Heart left ventricle (tissue), 16 donors: ENCODE measurements around the gene EVPL. TPM values are rescaled to one million over a fixed set of nuclear protein-coding genes. Genes with fewer than 3 reads are reported as not detected.
"Not testable (repeated sequence)": the region's sequence is repeated elsewhere in the genome, so short reads cannot be mapped to it uniquely, and the experiment has no call there.

Source experiments
- ATAC-seq, 4 donors: fragments of 200-7000 bp; cut with Tn5 transposase; one replicate each; pipeline ENCODE4 v1.9.1; 2020 to 2022; ENCODE audit warnings: moderate library complexity in 4 of 4, mild to moderate bottlenecking in 3 of 4, moderate number of reproducible peaks in 1 of 4
- DNase-seq, 5 donors: peaks; one replicate each; pipeline ENCODE4 v3.0.0-alpha.2; 2020
- H3K27ac ChIP-seq, 12 donors: fragments of 200-600 bp; sonication (generic) in 4 of 12; one replicate each; pipeline versions ENCODE4 v1.5.0 to v1.8.0; 2016 to 2022; ENCODE audit warnings: mild to moderate bottlenecking in 2 of 12
- H3K27me3 ChIP-seq, 9 donors: fragments of 200-600 bp; sonication (generic) in 2 of 9; one replicate each; pipeline versions ENCODE4 v1.5.1 to v1.8.0; 2016 to 2022; ENCODE audit warnings: mild to moderate bottlenecking in 3 of 9
- H3K36me3 ChIP-seq, 9 donors: fragments of 200-600 bp; sonication (generic) in 2 of 9; one replicate each; pipeline versions ENCODE4 v1.5.0 to v1.8.0; 2018 to 2022; ENCODE audit warnings: mild to moderate bottlenecking in 2 of 9
- H3K4me1 ChIP-seq, 12 donors: fragments of 200-600 bp; sonication (generic) in 4 of 12; one replicate each; pipeline versions ENCODE4 v1.5.0 to v1.8.0; 2016 to 2022; ENCODE audit warnings: mild to moderate bottlenecking in 3 of 12
- H3K4me3 ChIP-seq, 12 donors: fragments of 200-600 bp; sonication (generic) in 4 of 12; one replicate each; pipeline versions ENCODE4 v1.5.0 to v1.8.0; 2017 to 2022; ENCODE audit warnings: mild to moderate bottlenecking in 9 of 12, moderate library complexity in 4 of 12
- H3K9me3 ChIP-seq, 12 donors: fragments of 200-600 bp; sonication (generic) in 4 of 12; one replicate each; pipeline versions ENCODE4 v1.5.0 to v1.8.0; 2016 to 2022; ENCODE audit warnings: mild to moderate bottlenecking in 1 of 12
- POLR2A ChIP-seq, 2 donors: fragments of 450-650 bp; IDR thresholded peaks; one replicate each; pipeline ENCODE4 v1.6.1; 2017; ENCODE audit warnings: antibody characterized with exemption in 2 of 2, mild to moderate bottlenecking in 2 of 2, moderate library complexity in 2 of 2
- WGBS, 4 donors: extraction: QIAGEN DNeasy Blood & Tissue Kit in 2 of 4; methylation state at CpG; one replicate each; pipeline versions ENCODE4 v1.1.5 to v1.1.7; 2013 to 2018; 5-methylcytosine and 5-hydroxymethylcytosine counted together
- intact Hi-C, 10 donors: fragments of 100-400 bp; cut with DNase I; formaldehyde crosslinking; loops; one replicate each; pipeline versions ENCODE4 v1.11.1 to v1.14.2; 2022
- polyA plus RNA-seq, 2 donors: library from polyadenylated mRNA; stranded (reverse); fragments of 200-250 nt; gene quantifications; one replicate each; pipeline ENCODE4 v1.2.3, GENCODE V29; 2013
- total RNA-seq, 9 donors: library from RNA; depleted of rRNA in 2 of 9; stranded (reverse); fragments of >200 nt in 2 of 9; fragmentation: NEBNext Ultra II Directional in 3 of 9; extraction: Animal tissue kit (Norgen Biotek cat#: 25700) in 3 of 9; gene quantifications; one replicate each; pipeline versions ENCODE4 v1.1.0 to v1.2.4, GENCODE V29; 2016 to 2023
- TF ChIP-seq, protein P1 (sequence below), 12 donors: fragments of 200-600 bp; sonication (generic) in 4 of 12; IDR thresholded peaks; one replicate each; pipeline versions ENCODE4 v1.5.0 to v1.8.0; 2018 to 2022; ENCODE audit warnings: antibody characterized with exemption in 12 of 12, mild to moderate bottlenecking in 5 of 12
- donor health status: ischemic (EF 13 %, LVEDD 7.1; RV severe dilation, severe dysfunction).
- donor health status: healthy with polysubstance abuse.
- donor health status: DM: no; HTN: yes; CAD: no.
- donor health status: DM: no; HTN: no; CAD: no.
- donor health status: ischemic (EF 25% LVEDD 6.9; RV normal size, moderate dysfunction).
- donor health status: ischemic (EF 25% LVEDD 5.7; RV mildly dilated, moderate dysfunction).
- donor health status: healthy.
- donor health status: DM: yes; HTN: yes; CAD: no.
- donor health status: ischemic (EF 35%, LVEDD 5.7; RV mildly dilated, moderate dysfunction).
- donor health status: nonischemic (EF 11% LVEDD 7.7; RV severe dilation, severe dysfunction).
- donor health status: DM: yes; HTN: yes; CAD: no.
- donor health status: PGD.
- donor health status: ischemic (EF 29% LVEDD 5.4; RV normal size, mild dysfunction).
- donor health status: nonischemic (EF 23%, LVEDD 6.1; RV moderate dilation, normal function).

EVPL gene
- total and polyA plus RNA-seq, 11 donors: 0.03 to 2.0 (median 0.05) TPM; not detected in 3

DNA sequence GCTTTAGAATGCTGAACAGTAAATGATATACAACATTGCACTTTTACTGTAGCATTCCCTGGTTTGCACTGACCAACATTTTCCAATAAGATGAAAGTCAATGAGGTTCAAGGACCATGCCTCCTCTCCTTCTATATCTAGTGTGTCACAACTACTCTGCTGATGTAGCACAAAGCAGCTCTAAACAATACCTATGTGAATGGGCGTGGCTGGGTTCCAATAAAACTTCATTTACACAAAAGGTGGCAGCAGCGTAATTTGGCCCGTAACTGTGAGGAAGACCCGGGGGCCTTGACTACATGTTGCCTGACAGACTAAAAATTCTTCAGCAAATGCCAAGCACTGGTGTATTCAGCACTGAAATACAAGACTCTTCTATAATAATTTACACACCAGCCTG lies 38.7 kb upstream of the EVPL start:
- WGBS, 4 donors: 84 to 98% (median 95%) methylated on average over 4 of the region's 4 CpGs
- Histone ChIP-seq H3K4me1 (peaks cover 0 to 13% (median 5%) of the 10 kb centered on the region in 12 donors), H3K27ac (no peak overlapping the region), H3K4me3 (no peak overlapping the region), H3K27me3 (no peaks in the 10 kb centered on the region), H3K9me3 (no peaks in the 10 kb centered on the region), H3K36me3 (peaks cover 4 to 91% (median 85%) of the 10 kb centered on the region in 9 donors)
- intact Hi-C loops: no loop called here
- TF ChIP-seq, protein P1, sequence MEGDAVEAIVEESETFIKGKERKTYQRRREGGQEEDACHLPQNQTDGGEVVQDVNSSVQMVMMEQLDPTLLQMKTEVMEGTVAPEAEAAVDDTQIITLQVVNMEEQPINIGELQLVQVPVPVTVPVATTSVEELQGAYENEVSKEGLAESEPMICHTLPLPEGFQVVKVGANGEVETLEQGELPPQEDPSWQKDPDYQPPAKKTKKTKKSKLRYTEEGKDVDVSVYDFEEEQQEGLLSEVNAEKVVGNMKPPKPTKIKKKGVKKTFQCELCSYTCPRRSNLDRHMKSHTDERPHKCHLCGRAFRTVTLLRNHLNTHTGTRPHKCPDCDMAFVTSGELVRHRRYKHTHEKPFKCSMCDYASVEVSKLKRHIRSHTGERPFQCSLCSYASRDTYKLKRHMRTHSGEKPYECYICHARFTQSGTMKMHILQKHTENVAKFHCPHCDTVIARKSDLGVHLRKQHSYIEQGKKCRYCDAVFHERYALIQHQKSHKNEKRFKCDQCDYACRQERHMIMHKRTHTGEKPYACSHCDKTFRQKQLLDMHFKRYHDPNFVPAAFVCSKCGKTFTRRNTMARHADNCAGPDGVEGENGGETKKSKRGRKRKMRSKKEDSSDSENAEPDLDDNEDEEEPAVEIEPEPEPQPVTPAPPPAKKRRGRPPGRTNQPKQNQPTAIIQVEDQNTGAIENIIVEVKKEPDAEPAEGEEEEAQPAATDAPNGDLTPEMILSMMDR (IDR thresholded peaks at IDR 0.05): no peak
- TF ChIP-seq POLR2A (IDR thresholded peaks at IDR 0.05): no peak
- ATAC-seq (no peak), DNase-seq (no peak)

DNA sequence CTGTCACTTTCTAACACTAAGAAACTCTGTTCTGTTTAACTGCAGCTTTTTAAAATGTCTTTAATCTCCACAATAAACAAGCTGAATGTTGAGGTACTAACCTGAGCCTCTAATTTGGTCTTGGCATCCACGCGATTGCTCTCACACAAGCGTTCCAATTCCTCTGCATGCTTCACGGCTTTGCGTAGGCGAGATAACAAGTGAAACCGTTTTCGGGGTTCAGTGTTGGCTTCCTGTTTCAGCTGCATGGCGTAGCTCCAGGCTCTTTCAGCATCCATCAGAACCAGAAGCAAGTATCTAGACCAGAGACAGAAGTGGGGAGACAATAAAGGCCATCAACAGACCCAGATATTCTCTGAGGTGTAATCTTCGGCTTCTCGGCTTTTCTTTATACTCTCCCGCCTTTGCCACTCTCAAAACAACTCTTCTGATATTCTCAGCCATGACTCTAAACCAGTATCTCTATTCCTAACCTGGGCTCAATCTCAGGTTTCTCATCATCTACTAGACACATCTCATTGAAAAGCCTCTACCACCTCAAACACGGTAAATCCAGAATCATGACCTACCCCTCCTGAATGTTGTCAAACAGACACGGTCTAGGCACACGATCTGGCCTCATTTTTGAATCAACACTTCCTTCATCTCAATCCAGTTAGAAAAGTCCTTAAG lies 36.9 kb upstream of the EVPL start:
- no peaks in the 10 kb centered on the region for H3K4me1 ChIP-seq
- no peak for ATAC-seq
- H3K36me3 ChIP-seq: peaks cover 4 to 98% (median 95%) of the 10 kb centered on the region in 9 donors
- no peak for DNase-seq
- no peaks in the 10 kb centered on the region for H3K9me3 ChIP-seq
- H3K27ac ChIP-seq: peak overlapping the region in 1 of 12 donors; percentile 40
- H3K27me3 ChIP-seq: no peaks in the 10 kb centered on the region
- TF ChIP-seq POLR2A (IDR thresholded peaks at IDR 0.05): no peak
- TF ChIP-seq, protein P1 (IDR thresholded peaks at IDR 0.05): no peak
- 87 to 94% (median 89%) methylated on average over 15 of the region's 15 CpGs for WGBS, 4 donors
- H3K4me3 ChIP-seq: no peak overlapping the region
- intact Hi-C loops: no loop called here

DNA sequence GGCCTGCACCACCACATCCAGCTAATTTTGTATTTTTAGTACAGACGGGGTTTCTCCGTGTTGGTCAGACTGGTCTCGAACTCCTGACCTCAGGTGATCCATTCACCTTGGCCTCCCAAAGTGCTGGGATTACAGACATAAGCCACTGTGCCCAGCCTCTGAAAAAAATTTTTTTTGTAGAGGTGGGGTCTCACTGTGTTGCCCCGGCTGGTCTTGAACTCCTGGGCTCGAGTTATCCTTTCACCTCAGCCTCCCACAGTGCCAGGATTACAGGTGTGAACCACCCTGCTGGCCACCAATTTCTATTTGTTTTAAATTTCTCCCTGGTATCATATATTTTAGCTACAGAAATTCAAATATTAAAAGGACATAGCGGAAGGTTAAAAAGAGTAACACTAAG lies 31.2 kb upstream of the EVPL start:
- intact Hi-C loops, H3K9me3 ChIP-seq, H3K27ac ChIP-seq, H3K27me3 ChIP-seq, H3K4me1 ChIP-seq, ATAC-seq, H3K4me3 ChIP-seq, DNase-seq: not testable (repeated sequence)
- WGBS, 4 donors: 87 to 96% (median 91%) methylated on average over 6 of the region's 6 CpGs
- peaks cover 2 to 98% (median 96%) of the 10 kb centered on the region in 9 donors for H3K36me3 ChIP-seq

DNA sequence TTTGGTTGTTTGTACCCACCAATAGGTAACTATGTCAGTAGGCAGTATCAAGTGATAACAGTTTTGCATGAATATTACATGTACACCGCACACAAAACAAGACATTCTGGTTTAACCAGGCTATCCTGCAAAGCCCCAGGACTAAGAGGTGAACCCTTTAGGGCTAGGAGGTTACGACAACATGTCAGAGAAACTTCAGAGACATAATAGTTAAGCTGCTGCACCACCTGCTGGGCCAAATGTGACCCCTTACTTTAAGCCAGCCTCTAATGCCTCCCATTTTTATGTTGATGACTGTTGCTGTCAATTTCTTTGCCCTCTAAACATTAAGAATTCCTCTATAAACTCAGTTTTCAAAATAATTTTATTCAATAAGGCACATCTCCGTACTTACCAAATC lies 29.8 kb upstream of the EVPL start:
- intact Hi-C loops: no loop called here
- DNase-seq (no peak), ATAC-seq (no peak)
- Histone ChIP-seq H3K27ac (no peak overlapping the region), H3K36me3 (peaks cover 0 to 100% (median 100%) of the 10 kb centered on the region in 9 donors), H3K4me1 (no peaks in the 10 kb centered on the region), H3K9me3 (no peaks in the 10 kb centered on the region), H3K27me3 (no peaks in the 10 kb centered on the region), H3K4me3 (no peak overlapping the region)
- TF ChIP-seq, protein P1 (IDR thresholded peaks at IDR 0.05): no peak
- no peak for TF ChIP-seq POLR2A (IDR thresholded peaks at IDR 0.05)
- 92 to 98% (median 95%) methylated on average over 3 of the region's 3 CpGs for WGBS, 4 donors

DNA sequence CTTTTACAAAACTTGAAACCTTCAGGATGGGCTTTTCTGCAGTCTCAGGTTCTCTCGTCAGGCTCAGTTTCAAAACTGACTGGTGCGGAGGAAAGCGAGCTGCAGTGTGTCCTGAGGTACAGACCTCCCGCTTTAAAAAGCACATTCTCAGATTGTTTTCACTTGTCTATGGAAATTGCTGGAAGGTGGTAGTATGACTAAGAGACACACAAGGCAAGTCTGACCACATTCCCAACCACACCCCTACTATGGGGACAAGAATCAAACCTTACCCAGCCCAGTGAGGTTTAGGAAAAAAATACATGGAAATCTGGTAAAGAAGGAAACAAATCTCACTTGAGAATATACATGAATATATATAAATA lies 27.0 kb upstream of the EVPL start:
- 90 to 98% (median 94%) methylated on average over 4 of the region's 4 CpGs for WGBS, 4 donors
- intact Hi-C loops: no loop called here
- no peaks in the 10 kb centered on the region for H3K4me1 ChIP-seq
- TF ChIP-seq, protein P1 (IDR thresholded peaks at IDR 0.05): no peak
- no peak for TF ChIP-seq POLR2A (IDR thresholded peaks at IDR 0.05)
- ATAC-seq (no peak), DNase-seq (no peak)
- H3K36me3 ChIP-seq: peaks cover 0 to 100% (median 98%) of the 10 kb centered on the region in 9 donors
- no peaks in the 10 kb centered on the region for H3K9me3 ChIP-seq
- no peak overlapping the region for H3K27ac ChIP-seq
- H3K4me3 ChIP-seq: no peak overlapping the region
- H3K27me3 ChIP-seq: no peaks in the 10 kb centered on the region
